ENCODE measurements around the gene UNC5A.

DNA sequence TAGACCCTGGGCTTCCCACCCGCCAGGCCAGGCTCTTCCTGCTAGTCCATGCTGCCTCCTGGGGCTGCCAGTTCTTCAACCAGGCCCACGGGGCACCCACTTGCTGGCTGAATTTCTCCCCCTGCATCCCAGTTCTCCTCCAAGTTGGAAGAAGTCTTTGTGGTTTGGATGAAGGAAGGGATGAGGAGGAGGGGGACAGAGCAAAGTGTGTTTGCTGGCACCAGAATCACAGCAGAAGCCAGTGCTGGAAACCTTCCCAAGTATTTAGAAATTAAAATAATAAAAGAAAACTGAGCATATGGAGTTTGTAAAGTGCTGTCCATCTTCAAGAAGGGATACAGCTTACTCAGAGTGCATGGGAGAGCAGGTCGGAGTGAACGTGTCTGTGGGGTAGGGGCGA, 19.4 kb upstream of the UNC5A start:
- TF ChIP-seq, protein P1, sequence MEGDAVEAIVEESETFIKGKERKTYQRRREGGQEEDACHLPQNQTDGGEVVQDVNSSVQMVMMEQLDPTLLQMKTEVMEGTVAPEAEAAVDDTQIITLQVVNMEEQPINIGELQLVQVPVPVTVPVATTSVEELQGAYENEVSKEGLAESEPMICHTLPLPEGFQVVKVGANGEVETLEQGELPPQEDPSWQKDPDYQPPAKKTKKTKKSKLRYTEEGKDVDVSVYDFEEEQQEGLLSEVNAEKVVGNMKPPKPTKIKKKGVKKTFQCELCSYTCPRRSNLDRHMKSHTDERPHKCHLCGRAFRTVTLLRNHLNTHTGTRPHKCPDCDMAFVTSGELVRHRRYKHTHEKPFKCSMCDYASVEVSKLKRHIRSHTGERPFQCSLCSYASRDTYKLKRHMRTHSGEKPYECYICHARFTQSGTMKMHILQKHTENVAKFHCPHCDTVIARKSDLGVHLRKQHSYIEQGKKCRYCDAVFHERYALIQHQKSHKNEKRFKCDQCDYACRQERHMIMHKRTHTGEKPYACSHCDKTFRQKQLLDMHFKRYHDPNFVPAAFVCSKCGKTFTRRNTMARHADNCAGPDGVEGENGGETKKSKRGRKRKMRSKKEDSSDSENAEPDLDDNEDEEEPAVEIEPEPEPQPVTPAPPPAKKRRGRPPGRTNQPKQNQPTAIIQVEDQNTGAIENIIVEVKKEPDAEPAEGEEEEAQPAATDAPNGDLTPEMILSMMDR (IDR thresholded peaks at IDR 0.05): no peak
- TF ChIP-seq POLR2A (IDR thresholded peaks at IDR 0.05): no peak
